ENCODE results near the gene PHF23.
"Not testable (repeated sequence)": the region's sequence is repeated elsewhere in the genome, so short reads cannot be mapped to it uniquely, and the experiment has no call there.

Gene PHF23

GRCh38 chr17:7258731-7259554, 19.7 kb upstream of the PHF23 start:
- no peak for DNase-seq

GRCh38 chr17:7256766-7257456, 17.7 kb upstream of the PHF23 start:
- no peak for DNase-seq

GRCh38 chr17:7254511-7254910, 15.3 kb upstream of the PHF23 start:
- DNase-seq, result no peak

GRCh38 chr17:7253082-7253481, 13.8 kb upstream of the PHF23 start:
- DNase-seq, result no peak

- peak; percentile 95 for DNase-seq
These were observed 13.2 kb upstream of the PHF23 start, which contains the start of gene ELP5 for GRCh38 chr17:7252176-7253043. TSS of gene ELP5 (plus strand) at chr17:7252215. CDS start at chr17:7252551, 336 bp downstream.

- peak; percentile 99 for DNase-seq
These were observed 12.5 kb upstream of the PHF23 start, which contains the start of gene CTDNEP1 for GRCh38 chr17:7251661-7252175. TSS of gene CTDNEP1 (minus strand) at chr17:7251734. CDS start at chr17:7251296, 438 bp downstream.

GRCh38 chr17:7250695-7251627, 11.7 kb upstream of the PHF23 start:
- no peak for DNase-seq

GRCh38 chr17:7249830-7250229, 10.6 kb upstream of the PHF23 start:
- no peak for DNase-seq

GRCh38 chr17:7249214-7249613, 10.0 kb upstream of the PHF23 start:
- DNase-seq, result no peak

GRCh38 chr17:7248796-7249195, 9.5 kb upstream of the PHF23 start:
- no peak for DNase-seq

GRCh38 chr17:7246779-7247178, 7.5 kb upstream of the PHF23 start:
- DNase-seq, result no peak

- DNase-seq, result not testable (repeated sequence)
These were observed 4.6 kb upstream of the PHF23 start for GRCh38 chr17:7243838-7244237.

- no peak for DNase-seq
These were observed 4.1 kb upstream of the PHF23 start for GRCh38 chr17:7243453-7243729.

GRCh38 chr17:7242717-7243452, 3.6 kb upstream of the PHF23 start:
- DNase-seq, result peak; percentile 97

- peak; percentile 94 for DNase-seq
These were observed 2.8 kb upstream of the PHF23 start, which contains the start of gene GABARAP for GRCh38 chr17:7241783-7242716. TSS of gene GABARAP (minus strand) at chr17:7242449. CDS start at chr17:7242330, 119 bp downstream.

GRCh38 chr17:7241090-7241733, 2.0 kb upstream of the PHF23 start:
- no peak for DNase-seq

GRCh38 chr17:7240375-7240774, 1.1 kb upstream of the PHF23 start:
- DNase-seq, result no peak

GRCh38 chr17:7238420-7239090, 702 bp downstream of the PHF23 start:
- peak; percentile 16 for DNase-seq

Measured in NCI-H1105 (cell line).